AG09309 (cell line): ENCODE data around the gene METTL24.

Source experiments
- DNase-seq: peaks from one replicate; pipeline ENCODE4 v3.0.0-alpha.2; 2010; ENCODE audit warnings: low read depth
- H3K4me3 ChIP-seq: 2 replicates; pipeline ENCODE4 v1.5.1; 2011; ENCODE audit warnings: mild to moderate bottlenecking, low read depth, low read length, moderate library complexity; ENCODE audit not compliant: control insufficient read depth
- TF ChIP-seq, protein P1 (sequence below): IDR thresholded peaks from 2 replicates; pipeline ENCODE4 v1.5.1; 2011; ENCODE audit warnings: mild to moderate bottlenecking, low read depth, low read length, inconsistent platforms; ENCODE audit not compliant: insufficient read depth, control insufficient read depth; ENCODE audit errors: missing control alignments

Gene METTL24

DNA sequence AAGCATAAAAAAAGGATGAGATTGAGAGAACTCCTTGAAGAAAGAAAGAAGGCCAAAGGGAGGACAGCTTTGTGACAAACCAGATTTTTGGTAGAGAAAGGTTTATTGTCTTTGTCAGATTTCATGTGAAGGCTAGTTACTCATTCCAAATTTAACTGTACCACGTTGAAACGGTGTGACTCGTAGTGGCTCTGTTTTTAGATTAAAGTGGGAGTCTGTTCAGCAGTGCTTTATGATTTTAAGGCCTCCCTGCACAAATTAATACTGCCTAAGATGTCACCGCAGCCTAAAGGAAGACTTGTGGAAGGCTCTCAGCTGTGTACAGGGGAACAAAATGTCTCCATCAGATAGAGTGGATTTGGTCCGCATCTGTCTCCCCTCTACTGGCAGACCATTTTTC lies 142.0 kb downstream of the METTL24 start:
- TF ChIP-seq, protein P1, sequence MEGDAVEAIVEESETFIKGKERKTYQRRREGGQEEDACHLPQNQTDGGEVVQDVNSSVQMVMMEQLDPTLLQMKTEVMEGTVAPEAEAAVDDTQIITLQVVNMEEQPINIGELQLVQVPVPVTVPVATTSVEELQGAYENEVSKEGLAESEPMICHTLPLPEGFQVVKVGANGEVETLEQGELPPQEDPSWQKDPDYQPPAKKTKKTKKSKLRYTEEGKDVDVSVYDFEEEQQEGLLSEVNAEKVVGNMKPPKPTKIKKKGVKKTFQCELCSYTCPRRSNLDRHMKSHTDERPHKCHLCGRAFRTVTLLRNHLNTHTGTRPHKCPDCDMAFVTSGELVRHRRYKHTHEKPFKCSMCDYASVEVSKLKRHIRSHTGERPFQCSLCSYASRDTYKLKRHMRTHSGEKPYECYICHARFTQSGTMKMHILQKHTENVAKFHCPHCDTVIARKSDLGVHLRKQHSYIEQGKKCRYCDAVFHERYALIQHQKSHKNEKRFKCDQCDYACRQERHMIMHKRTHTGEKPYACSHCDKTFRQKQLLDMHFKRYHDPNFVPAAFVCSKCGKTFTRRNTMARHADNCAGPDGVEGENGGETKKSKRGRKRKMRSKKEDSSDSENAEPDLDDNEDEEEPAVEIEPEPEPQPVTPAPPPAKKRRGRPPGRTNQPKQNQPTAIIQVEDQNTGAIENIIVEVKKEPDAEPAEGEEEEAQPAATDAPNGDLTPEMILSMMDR, result no peak
- H3K4me3 ChIP-seq, result no peak overlapping the region
- no peak for DNase-seq

- no peak for DNase-seq
- TF ChIP-seq, protein P1, result no peak
- H3K4me3 ChIP-seq, result no peak overlapping the region
These were observed 143.8 kb downstream of the METTL24 start for GRCh38 chr6:110214338-110214737.

DNA sequence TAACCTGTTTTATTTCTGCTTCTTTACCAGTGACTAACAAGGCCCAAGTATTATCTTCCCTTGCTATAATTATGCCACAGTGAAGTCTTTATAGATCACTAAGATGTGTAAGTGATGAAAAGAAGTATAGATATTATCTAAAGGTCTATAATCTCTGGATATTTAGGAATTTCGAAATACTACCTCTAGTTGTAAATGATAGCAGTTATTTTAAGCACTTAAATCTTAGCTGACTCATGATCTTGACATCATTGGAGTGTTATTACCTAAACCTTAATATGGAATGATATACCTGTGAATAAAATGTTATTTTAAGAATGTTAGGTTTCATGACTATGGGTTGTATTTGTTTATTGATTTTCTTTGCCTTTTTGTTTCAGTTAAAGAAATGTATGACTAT lies 146.4 kb downstream of the METTL24 start:
- no peak overlapping the region for H3K4me3 ChIP-seq
- TF ChIP-seq, protein P1, result no peak
- no peak for DNase-seq

- TF ChIP-seq, protein P1, result no peak
These were observed 150.5 kb downstream of the METTL24 start for GRCh38 chr6:110207652-110208051.

DNA sequence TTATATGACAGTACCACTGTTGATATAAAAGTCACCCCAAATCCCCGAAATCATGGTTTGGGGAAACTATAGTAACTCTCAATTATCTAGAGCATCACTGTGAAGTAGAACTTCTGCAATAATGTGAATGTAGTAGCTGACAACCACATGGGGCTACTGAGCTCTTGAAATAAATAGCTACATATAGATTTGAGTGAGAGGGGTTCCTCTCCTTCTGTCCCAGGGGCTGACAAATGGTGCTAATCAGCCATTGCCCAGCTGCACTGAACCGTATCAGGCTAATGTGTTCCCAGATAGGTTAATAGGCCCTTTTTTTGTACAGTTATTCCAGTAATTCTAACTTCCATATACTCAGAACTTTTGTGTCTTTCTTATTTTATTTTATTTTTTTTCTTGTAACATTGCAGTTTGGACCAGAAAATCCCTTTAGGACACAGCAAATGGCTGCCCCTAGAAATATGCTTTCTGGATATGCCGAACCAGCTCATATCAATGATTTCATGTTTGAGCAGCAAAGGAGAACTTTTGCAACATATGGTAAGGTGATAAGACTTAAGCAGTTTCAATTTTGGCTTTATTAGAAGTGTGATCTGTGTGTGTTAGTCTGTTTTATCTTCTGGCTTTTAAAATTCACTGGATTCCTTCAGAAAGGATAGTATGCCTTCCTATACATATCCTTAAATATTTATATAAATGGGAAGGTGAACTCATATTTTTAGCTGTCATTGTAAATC lies 156.8 kb downstream of the METTL24 start:
- TF ChIP-seq, protein P1, result no peak
- no peak for DNase-seq
- H3K4me3 ChIP-seq, result no peak overlapping the region

More at GRCh38 chr6:110207652-110208051, 150.5 kb downstream of the METTL24 start:
- no peak overlapping the region for H3K4me3 ChIP-seq
- DNase-seq, result no peak

GRCh38 chr6:110198561-110198960 lies 159.6 kb downstream of the METTL24 start:
- H3K4me3 ChIP-seq, result no peak overlapping the region
- no peak for DNase-seq
- TF ChIP-seq, protein P1, result no peak

- H3K4me3 ChIP-seq, result no peak overlapping the region
- TF ChIP-seq, protein P1, result no peak
- no peak for DNase-seq
These were observed 161.3 kb downstream of the METTL24 start for GRCh38 chr6:110196874-110197273.
